GM19238 (cell line): ENCODE data around the gene UXS1.

Experiments
- DNase-seq: peaks from one replicate; pipeline ENCODE4 v3.0.0; 2011; ENCODE audit warnings: low spot score; ENCODE audit not compliant: insufficient read length

The UXS1 gene

DNA sequence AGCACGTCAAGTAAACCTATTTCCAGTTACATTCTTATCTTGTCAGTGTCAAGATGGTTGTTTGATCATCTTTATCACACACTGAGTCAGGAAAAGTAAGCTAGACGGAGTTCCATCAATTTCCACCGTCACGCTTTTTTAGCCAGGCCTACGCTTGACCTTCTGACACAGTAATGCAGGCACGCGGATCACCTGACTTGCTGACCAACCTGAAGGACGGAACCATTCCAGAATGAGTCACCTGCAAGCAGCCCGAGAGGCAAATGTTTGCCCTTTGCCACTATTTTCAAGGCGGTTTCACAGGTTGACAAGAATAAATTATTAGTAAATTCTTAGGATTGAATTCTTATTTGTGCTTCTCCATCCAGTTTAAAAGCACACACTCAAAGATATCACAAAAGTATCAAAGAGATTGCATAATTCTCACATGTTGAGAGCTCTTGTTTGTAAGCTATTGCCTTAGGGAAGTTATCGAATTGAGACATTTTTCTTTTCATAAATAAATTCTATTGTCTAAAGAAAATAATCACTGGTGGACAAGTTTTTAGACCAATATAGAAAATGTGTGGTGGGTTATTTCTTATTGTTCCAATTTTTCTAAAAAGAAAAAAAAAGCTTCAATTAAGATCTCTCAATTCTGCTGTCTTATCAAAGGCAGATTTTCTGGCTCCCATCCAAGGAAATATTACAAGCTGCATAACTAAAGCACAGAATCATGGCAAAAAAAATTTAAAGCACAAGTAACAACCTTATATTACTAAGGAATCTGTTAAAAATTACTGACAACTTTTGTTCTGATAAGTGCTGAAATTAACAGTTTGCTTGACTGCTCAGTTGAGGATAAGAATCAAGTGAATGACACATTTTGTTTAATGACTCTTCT lies 31.9 kb downstream of the UXS1 start:
- no peak for DNase-seq

DNA sequence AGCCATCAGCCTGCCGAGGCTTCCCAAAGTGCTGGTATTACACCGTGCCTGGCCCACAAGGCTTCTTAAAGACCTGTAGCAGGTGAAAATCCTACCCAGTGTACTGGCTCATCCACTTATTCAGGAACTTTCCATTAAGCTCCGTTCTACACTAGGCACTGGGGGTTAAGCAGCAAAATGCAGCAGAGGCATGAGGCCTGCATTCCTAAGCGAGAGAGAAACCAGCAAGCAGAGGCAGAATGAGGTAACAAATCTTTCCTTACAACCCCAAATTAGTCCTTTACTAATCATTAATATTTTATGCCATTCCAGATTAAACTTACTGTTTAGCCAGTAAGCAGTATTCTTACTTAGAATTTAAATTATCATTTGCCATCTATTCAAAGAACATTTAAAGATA lies 32.8 kb downstream of the UXS1 start:
- no peak for DNase-seq

DNA sequence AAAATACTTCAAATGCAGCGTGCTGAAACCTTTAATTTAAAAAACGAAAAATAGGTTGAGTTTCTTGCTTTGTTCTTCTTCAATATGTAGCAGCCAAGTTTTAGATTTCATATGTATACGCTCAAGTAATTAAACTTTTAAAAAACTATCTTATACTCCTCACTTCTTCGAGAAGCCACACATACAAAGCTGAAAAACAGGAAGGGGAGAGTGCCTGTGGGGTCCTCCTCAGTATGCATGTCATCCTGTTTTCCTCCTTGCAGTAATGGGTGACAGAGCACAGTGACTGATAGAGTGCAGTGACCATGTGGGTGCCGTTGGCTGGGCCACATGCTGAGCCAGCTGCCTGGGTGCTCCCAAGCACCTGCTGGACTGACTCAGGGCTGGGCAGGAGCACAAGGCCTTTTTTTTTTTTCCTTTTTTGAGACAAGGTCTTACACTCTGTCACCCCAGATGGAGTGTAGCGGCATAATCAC lies 33.3 kb downstream of the UXS1 start:
- no peak for DNase-seq

DNA sequence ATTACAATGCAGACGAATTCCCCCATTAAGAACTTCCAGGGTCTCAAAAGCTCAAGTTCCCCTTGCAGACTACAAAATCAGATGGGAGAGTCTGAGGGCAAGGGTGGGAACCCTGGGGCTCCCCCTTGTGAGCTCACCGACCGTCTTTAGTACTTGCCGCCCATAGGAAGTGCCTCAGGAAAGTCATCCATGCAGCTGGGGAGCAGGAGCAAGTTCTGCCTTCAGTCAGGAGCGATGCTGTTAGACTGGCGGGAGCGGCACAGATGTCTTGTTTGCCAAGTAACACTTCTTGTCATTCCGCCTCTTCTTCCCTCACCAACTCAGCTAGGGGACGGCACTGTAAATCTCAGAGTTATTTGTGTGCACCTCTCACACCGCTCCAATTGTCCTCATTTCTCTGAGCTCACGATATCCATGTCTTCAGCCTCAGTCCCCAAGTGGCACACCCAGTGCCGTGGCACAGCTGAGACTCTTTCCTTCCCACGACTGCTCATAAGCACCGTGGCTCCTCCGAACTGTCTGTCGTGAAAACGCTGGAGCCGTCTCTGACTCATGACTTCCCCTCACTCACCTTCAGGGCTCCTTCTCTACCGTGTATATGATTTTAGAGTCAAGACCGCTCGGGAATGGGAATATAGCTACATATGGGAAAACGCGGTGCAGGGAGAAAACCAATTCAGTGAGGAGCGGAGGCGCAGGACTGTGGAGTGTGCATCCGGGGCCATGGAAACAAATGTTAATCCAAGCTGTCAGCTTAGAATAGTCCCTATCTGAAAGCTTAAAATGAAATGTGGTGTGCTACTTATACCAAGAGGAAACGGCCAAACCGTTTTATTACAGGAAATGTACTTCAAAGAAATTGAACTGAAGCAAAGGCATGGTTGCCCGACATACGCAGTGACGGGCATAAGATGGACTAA lies 34.0 kb downstream of the UXS1 start:
- no peak for DNase-seq

DNA sequence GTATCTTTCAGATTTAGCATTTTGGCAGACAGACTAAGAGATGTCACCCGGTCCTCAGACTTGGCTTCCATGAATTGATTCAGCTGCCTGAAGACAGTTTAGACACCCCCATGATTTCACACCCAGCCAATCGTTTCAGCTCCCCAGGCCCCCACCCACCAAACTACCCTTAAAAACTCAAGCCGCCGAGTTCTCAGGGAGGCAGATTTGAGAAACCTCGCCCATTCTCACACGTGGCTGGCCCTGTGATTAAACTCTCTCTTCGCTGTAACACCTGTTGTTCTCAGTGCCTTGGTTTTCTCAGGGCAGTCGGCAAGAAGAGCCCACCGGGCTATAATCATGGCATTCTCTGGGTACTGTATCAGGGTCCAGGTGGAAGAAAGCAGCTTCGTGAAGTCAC lies 35.2 kb downstream of the UXS1 start:
- no peak for DNase-seq

DNA sequence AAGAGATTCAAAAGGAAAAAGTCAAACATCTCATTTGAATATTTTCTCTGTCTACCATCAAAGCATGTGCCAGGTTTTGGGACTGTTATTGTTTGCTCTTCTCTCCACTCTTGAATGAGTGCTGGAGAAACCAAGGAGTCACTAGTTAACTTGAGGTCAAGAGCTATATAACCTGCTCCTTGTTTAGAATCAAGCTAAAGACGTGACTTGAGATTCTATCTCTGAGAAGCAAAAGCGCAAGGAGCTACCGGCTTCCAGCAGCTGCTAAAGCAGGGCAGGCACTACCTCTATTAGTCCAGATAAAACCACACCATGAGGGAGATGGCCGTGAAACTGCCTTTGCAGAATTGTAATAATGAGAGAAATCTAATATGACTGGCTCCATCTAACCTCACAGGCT lies 36.0 kb downstream of the UXS1 start:
- no peak for DNase-seq

DNA sequence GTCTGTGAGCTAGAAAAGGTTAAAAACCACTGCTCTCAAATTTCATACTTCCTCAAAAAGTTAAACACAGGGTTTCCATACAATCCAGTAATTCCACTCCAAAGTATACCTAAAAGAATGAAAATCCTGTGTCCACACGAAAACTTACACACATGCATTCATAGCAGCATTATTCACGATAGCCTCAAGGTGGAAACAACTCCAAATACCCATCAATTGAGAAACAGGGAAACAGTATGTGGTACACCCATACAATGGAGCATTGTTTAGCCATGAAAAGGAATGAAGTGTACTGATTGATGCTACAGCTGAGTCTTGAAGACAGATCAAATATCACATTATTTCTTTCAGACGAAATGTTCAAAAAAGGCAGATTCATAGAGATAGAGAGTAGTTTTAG lies 36.7 kb downstream of the UXS1 start:
- no peak for DNase-seq

DNA sequence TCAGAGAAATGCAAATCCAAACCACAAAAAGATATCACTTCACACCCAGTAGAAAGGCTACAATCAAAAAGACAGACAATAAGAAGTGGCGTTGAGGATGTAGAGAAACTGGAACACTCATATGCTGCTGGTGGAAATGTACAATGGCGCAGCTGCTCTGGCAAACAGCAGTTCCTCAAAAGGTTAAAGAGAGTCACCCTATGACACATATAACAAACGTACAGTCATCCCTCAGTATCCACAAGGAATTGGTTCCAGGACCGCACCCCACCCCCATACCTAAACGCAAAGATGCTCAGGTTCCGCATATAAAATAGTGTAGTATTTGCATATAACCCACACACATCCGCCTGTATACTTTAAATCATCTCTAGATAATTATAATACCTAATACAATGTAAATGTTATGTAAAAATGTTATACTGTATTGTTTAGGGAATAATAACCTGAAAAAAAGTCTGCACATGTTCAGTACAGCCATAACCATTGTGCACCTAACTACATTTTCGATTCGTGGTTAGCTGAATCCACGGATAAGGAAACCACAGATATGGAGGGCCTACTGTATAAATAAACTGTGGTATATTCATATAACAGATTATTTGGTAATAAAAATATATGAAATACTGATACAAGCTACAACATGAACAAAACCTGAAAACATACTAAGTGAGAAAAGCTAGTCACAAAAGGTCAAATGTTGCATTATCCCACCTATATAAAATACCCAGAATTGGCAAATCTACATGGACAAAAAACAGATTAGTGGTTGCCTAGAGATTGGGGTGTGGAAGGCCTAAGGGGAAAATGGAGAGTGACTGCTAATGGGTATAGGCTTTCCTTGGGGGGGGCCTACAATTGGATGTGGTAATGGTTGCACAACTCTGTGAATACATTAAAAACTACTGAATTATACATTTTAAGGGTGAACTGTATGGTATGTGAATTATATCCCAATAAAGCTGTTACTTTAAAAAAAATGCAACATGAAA lies 37.5 kb downstream of the UXS1 start:
- DNase-seq, result no peak

DNA sequence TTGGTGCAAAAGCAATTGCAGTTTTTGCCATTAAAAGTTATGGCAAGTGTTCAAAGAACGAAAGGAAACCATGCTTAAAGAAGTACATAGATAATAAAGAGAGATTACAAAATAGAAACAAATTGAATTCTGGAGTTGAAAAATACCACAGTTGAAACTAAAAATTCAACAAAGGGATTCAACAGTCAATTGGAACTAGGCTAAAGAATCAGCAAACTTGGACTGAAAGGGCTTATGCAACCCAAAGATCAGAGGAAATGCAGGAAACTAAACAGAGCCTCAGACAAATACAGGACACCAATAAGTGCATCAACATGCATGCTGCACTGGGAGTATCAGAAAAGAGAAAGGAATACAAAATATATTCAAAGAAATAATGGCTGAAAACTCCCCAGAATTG lies 40.3 kb downstream of the UXS1 start:
- DNase-seq, result no peak

DNA sequence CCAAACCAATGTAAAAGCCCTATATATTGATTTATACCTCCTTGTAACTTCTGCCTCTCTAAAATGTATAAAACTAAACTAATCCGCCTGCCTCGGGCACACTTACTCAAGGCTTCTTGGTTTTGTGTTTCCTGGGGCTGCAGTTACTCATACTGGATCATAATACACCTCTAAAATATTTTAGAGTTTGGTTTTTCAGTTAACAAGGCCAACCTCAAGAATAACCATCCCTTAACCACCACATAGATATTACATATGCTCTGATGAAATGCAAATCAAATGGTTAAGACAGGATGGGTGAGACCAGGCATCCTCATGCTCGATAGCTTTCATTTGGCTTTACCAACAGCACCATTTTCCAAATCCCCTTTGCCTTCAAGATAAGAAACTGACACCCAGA lies 46.4 kb downstream of the UXS1 start:
- no peak for DNase-seq

DNA sequence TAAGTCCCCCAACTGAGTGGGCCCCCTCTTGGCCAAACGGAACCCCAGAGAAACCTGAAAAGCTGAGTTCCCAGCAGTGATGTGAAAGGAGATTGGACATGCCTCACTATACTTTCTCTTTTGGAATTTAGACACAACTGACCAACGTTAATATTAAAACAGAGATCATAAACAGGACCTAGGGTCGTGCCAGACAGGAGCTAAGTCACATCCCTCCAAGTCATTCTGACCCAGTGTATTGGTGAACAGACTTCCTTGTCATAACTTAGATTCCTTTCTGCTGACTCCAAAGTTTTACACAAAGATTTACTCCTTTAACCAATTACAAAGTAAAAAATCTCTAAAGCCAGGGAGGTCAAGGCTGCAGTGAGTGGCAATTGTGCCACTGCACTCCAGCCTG lies 46.9 kb downstream of the UXS1 start:
- no peak for DNase-seq

DNA sequence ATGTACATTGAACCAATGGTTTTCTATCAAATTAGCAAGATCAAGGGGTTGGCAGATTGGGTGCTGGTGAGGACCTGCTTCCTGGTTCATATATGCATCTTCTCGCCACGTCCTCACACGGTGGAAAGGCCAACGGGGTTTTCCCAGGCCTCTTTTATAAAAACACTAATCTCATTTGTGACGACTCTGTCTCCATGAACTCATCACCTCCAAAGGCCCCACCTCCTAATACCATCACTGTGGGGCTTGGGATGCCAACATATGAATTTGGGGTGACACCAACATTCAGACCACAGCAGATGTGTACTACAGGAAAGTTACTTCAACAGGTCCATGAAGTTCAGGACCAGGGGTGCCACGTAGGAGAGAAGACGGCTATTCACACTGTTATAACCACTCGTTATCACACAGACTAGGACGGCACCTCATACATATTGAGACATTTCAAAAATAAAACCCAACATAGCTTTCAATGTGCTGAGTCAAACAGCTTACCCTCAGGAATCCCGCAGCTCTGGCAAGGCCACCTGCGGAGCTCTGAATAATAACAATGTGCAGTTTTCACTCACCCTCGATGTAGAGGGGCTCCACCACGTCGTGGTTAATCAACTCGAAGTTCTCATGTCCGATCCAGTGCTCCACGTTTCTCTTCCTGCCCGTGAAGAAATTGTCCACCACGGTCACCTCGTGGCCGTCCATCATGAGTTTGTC lies 49.3 kb downstream of the UXS1 start:
- no peak for DNase-seq

DNA sequence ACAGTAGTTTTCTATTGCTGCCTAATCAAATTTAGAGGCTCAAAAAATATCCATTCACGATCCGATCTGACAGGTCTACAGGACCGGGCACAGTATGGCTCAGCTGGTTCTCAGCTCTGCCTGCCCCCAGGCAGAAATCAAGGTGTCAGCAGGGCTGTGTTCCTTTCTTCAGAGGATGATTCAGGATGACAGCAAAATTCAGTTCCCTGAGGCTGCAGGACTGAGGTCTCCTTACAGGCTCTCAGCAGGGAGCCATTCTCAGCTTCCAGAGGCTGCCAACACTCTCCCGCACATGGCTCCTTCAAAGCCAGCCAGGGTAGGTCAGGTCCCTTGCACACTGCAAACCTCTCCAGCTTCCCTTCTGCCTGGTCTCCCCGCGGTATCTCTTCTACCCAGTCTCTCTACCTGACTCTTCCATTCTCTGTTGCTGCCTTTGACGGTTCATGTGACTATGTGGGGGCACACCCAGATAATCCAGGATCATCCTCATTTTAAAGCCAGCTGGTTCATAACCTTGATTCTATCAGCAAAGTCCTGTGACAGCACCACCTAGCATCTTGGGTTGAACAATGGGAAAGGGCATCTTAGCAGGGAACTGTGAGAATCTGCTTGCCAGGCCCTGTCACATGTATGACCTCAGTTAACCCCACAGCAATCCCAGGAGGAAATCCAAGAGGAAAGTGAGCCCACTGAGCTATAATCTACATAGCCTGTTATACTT lies 50.4 kb downstream of the UXS1 start:
- DNase-seq, result no peak

DNA sequence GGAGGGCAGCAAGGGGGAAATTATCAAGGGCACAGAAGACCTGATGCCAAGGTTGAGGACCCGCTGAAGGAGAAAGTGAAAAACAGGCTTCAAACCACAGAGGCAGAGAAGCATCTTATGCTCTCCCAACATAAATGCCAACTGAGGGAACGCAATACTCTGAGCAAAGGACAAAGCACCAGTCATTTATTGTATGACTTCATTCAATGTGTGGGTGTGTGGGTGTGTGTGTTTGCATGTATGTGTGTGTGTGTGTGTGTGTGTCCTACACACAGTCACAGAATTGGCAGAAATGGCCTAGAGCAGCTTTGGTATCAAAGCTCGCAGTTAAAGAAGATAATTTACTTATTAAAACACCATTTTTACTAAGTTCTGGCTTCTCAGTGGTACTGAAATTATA lies 51.4 kb downstream of the UXS1 start:
- DNase-seq, result no peak

DNA sequence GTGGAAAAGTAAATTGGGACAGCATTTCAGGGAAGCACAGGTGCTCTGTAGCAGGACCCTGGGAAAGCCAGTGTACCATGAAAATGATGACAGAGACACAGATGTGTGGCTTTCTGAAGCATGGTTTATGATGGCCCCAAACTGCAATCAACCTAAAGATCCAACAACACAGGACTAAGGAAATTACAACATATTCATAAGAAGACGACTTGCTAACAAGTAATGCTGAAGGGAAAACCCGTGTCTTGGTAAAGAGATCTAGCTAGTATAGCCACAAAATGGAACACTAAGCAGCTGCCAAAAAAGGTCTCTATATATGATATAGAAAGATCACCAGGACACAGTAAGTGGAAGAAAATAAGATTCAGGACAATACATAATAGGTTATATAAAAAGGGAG lies 53.2 kb downstream of the UXS1 start:
- DNase-seq, result no peak

DNA sequence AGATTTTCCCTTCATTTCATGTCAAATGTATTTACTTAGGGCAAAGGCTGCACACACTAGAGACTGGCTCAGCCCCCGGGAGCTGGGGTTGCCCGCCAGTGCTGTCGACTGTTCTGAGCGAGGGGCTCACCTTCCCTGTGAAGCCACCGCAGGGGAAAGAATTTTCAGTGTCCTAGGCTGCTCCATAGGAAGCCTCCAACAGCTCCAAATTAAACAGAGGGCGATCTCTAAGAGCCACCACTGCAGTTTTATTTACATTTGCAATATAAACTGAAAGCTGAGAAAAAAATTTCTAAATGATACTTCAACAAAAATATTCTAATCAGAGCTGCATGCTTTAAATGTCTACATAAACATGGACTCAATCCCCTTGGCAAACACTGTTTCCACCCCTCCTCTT lies 54.0 kb downstream of the UXS1 start:
- no peak for DNase-seq

DNA sequence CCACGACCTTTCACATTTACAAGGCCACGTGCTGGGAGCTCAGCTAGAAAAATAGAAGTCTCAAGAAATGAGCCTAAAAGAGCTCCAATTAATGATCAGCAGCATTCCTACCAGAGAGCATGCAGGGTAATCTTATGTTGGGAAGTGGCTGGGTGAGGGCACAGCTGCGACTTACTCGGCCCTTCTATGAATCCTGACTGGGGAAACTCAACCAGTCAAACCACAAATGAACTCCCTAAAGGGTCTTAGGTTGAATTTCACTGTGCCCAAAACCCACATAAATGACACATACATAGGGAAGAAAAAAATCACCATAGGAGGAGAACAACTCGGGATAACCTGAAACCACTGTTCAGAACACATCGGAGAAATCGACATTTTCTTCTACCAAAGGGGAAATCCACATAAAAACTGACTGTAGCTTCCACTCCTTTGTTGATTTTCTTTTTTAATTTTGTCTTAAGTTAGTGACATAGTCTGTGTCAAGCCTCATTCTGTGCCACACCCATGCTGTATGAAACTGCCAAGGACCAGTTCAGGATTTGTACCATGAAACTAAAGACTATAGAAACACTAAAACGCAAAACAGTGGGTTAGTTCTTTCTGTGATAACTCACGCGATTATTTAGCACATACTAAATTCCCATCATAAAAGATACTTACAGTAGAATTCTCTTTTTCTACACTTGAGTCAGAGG lies 54.7 kb downstream of the UXS1 start:
- DNase-seq, result no peak

DNA sequence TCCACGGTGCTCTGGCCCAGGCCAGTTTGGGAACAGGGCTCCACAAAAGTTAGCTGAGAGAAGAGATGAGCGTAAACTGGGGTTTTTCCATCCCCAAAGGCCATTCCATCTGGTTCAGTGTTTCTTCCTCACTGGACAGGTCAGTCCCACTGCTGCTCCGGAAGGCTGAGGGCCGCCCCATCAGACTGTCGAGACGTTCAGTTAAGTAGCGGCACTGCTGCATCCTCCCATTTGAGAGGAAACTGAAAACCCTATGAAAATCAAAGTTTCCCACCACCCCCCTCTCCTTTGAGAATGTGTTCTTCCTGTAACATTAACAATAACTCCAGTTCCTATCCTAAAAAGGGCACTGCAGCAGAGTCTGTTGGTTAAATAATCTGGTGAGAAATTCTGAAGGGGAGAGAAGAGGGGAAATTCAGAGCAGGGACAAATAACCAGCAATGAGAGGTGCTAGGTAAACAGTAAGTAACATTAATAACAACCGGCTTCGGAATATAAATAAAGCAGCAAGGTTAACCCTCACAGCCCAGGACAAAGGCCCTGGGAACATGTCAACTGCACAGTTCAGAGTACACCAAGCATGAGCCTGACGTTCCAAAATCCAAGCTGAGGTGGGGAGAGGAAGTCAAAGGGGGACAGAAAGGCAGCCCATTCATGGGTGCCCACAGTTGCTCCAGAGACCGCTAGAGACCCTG lies 55.4 kb downstream of the UXS1 start:
- DNase-seq, result no peak
